Vagina (tissue), 2 donors: ENCODE results near the gene TBC1D13.

Source experiments
- POLR2A ChIP-seq, 2 donors: fragments of 450-650 bp; IDR thresholded peaks; one replicate each; pipeline ENCODE4 v1.6.1; 2017; ENCODE audit warnings: antibody characterized with exemption in 2 of 2, mild to moderate bottlenecking in 2 of 2, moderate library complexity in 2 of 2
- POLR2AphosphoS5 ChIP-seq, 2 donors: sonication (generic); formaldehyde crosslinking; IDR thresholded peaks; one replicate each; pipeline ENCODE4 v1.9.0; 2017; ENCODE audit warnings: antibody characterized with exemption in 2 of 2, mild to moderate bottlenecking in 2 of 2, low read depth in 1 of 2; ENCODE audit not compliant: insufficient read depth in 1 of 2
- TF ChIP-seq, protein P1 (sequence below), 3 experiments: fragments of 450-650 bp in 2 of 3; fragments of 200-600 bp in 1 of 3; sonication (generic) in 1 of 3; IDR thresholded peaks; one replicate each; pipeline ENCODE4 v1.5.1; 2017 to 2019; ENCODE audit warnings: antibody characterized with exemption in 3 of 3, mild to moderate bottlenecking in 2 of 3, moderate library complexity in 2 of 3

DNA sequence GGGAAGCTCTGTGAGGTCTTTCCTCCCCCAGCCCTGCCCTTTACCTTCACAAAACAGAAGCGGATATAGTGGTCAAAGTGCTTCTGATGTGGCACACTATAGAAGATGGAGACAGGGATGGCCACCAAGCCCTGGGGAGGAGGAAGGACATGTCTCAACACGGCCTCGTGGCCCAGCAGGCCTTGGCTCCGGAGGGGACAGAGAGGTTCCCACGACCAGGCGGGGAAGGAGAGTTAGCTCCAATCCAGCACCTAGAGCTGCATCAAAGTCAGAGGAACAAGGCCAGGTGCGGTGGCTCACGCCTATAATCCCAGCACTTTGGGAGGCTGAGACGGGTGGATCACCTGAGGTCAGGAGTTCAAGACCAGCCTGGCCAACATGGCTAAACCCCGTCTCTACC is 46.6 kb downstream of the TBC1D13 start:
- TF ChIP-seq, protein P1, sequence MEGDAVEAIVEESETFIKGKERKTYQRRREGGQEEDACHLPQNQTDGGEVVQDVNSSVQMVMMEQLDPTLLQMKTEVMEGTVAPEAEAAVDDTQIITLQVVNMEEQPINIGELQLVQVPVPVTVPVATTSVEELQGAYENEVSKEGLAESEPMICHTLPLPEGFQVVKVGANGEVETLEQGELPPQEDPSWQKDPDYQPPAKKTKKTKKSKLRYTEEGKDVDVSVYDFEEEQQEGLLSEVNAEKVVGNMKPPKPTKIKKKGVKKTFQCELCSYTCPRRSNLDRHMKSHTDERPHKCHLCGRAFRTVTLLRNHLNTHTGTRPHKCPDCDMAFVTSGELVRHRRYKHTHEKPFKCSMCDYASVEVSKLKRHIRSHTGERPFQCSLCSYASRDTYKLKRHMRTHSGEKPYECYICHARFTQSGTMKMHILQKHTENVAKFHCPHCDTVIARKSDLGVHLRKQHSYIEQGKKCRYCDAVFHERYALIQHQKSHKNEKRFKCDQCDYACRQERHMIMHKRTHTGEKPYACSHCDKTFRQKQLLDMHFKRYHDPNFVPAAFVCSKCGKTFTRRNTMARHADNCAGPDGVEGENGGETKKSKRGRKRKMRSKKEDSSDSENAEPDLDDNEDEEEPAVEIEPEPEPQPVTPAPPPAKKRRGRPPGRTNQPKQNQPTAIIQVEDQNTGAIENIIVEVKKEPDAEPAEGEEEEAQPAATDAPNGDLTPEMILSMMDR (IDR thresholded peaks at IDR 0.05): no peak
- TF ChIP-seq POLR2A (IDR thresholded peaks at IDR 0.05) (no peak), POLR2AphosphoS5 (IDR thresholded peaks at IDR 0.05; ENCODE audit: insufficient read depth in 1 of 2, low read depth in 1 of 2) (no peak)
